Activated naive CD4-positive, alpha-beta T cell treated with anti-CD3 and anti-CD28 coated beads for 36 hours (primary cell): ENCODE data around the gene TMEM108. TPM values are rescaled to one million over a fixed set of nuclear protein-coding genes. Genes with fewer than 3 reads are reported as not detected.
A peak's percentile ranks its signal among the peaks of the same experiment; 100 is the strongest.

Experiments used
- CTCF ChIA-PET: fragments of 350-600 bp; sonication (Branson Sonifier 250); formaldehyde crosslinking; loops from one replicate; lab custom pipeline; 2021; ENCODE audit warnings: antibody characterized with exemption; lab: Charles Lee
- DNase-seq: peaks from one replicate; pipeline ENCODE4 v3.0.0-alpha.2; 2020
- H3K27ac Mint-ChIP-seq: one replicate; pipeline ENCODE4 v1.8.0; 2021; ENCODE audit warnings: mild to moderate bottlenecking, mixed read lengths
- H3K27me3 Mint-ChIP-seq: one replicate; pipeline ENCODE4 v1.8.0; 2021; ENCODE audit warnings: low read depth, mixed read lengths
- H3K36me3 Mint-ChIP-seq: one replicate; pipeline ENCODE4 v1.8.0; 2021; ENCODE audit warnings: low read depth, mixed read lengths
- H3K4me1 Mint-ChIP-seq: one replicate; pipeline ENCODE4 v1.8.0; 2021; ENCODE audit warnings: low read depth, mixed read lengths
- H3K4me3 Mint-ChIP-seq: one replicate; pipeline ENCODE4 v1.8.0; 2021; ENCODE audit warnings: mild to moderate bottlenecking, moderate library complexity, mixed read lengths
- H3K9me3 Mint-ChIP-seq: one replicate; pipeline ENCODE4 v1.8.0; 2021; ENCODE audit warnings: mixed read lengths
- intact Hi-C: fragments of 100-400 bp; cut with micrococcal nuclease; formaldehyde crosslinking; loops from one replicate; pipeline ENCODE4 v1.15.1; 2023
- total RNA-seq, 2 experiments: library from RNA; stranded (reverse); gene quantifications; one replicate each; pipeline ENCODE4 v1.2.3, GENCODE V29; 2021

The TMEM108 gene
- total RNA-seq, 2 experiments from 2014 or later = not detected

- peaks cover 30% of the 10 kb centered on the region for H3K4me1 Mint-ChIP-seq
- CTCF ChIA-PET = no interaction called here
Observed at GRCh38 chr3:133440652-133441051, 402.5 kb downstream of the TMEM108 start.

DNA sequence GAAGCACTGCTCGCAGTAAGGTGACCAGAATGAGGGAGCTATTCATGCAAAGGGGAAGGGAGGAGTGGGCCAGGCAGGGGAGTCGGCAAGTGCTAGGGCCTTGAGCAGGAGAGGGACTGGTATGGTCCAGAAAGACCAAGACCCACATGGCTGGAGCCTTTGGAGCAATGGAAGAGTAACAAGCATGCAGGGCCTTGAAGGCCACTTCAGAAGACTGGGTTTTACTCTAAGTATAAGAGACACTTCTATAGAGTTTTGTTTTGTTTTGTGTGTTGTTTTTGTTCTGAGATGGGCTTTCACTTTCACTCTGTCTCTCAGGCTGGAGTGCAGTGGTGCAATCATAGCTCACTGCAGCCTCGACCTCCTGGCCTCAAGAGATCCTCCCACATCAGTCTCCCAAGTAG, 403.7 kb downstream of the TMEM108 start:
- H3K4me1 Mint-ChIP-seq = peaks cover 30% of the 10 kb centered on the region
- H3K4me3 Mint-ChIP-seq = peak overlapping the region; percentile 60
- H3K36me3 Mint-ChIP-seq = peaks cover 5% of the 10 kb centered on the region
- intact Hi-C loops = loop anchor here (1.0 to 10.0 kb wide), 6 partner anchors 19 to 793 kb away; partner anchors contain the start of genes CDV3 and SRPRB
- H3K27ac Mint-ChIP-seq = peak overlapping the region; percentile 76
- peak; percentile 47 for DNase-seq
- peaks cover 9% of the 10 kb centered on the region for H3K9me3 Mint-ChIP-seq
- H3K27me3 Mint-ChIP-seq = no peaks in the 10 kb centered on the region
- CTCF ChIA-PET = interaction anchor here (0.9 to 1.0 kb wide), 3 partner anchors 15 to 133 kb away, joined by 3 to 4 read pairs (median 3); no protein-coding TSS in a partner anchor

More at GRCh38 chr3:133440652-133441051, 402.5 kb downstream of the TMEM108 start:
- Mint-ChIP-seq H3K27ac (no peak overlapping the region), H3K9me3 (peaks cover 9% of the 10 kb centered on the region), H3K36me3 (peaks cover 5% of the 10 kb centered on the region), H3K4me3 (no peak overlapping the region), H3K27me3 (no peaks in the 10 kb centered on the region)
- DNase-seq = no peak
- intact Hi-C loops = loop anchor here (5.0 to 10.0 kb wide), 2 partner anchors 487 to 794 kb away; no protein-coding TSS in a partner anchor

- Mint-ChIP-seq H3K27me3 (no peaks in the 10 kb centered on the region), H3K9me3 (peaks cover 9% of the 10 kb centered on the region), H3K4me1 (peaks cover 30% of the 10 kb centered on the region), H3K36me3 (peaks cover 5% of the 10 kb centered on the region), H3K4me3 (no peak overlapping the region), H3K27ac (peak overlapping the region; percentile 20)
- intact Hi-C loops = loop anchor here (1.0 to 10.0 kb wide), 6 partner anchors 18 to 792 kb away; partner anchors contain the start of genes CDV3 and SRPRB
- no peak for DNase-seq
- CTCF ChIA-PET = interaction anchor here (1.5 to 1.7 kb wide), 3 partner anchors 25 to 135 kb away, joined by 3 to 6 read pairs (median 4); no protein-coding TSS in a partner anchor
Observed at GRCh38 chr3:133442518-133442917, 404.3 kb downstream of the TMEM108 start.

DNA sequence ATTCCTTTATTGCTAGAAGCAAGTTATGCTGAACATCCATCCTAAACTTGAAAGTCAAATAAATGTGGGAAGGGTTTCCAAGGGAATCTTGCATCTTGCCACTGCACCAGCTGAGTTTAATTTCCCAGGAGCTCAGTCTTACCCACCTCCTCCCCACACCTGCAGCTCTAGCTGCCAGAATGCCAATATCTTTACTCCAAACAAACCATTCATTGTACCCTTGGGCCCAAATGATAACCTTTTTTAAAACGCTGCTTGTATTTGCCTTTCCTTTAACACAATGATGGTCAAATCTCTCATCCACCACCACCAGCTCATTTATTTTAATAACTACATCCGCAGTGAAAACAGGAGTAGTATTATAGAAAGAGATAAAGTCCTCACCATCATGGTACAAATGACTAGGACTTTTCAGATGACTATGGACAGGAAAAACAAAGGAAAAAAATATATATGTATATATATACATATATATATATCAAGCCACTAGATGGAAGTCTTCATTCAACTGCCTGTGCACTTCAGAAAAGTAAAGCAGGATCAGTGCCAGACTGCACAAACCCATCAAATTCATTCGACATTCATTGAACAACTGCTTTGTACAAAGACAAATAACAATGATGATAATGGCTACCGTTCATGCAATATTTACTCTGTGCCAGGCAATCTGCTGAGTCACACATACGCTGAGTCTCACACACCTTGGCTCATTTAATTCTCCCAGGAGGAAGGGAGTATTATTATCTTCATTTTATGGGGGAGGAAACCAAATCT, 405.6 kb downstream of the TMEM108 start:
- Mint-ChIP-seq H3K4me3 (no peak overlapping the region), H3K9me3 (peaks cover 9% of the 10 kb centered on the region), H3K27ac (peak overlapping the region; percentile 24), H3K36me3 (peaks cover 5% of the 10 kb centered on the region), H3K27me3 (no peaks in the 10 kb centered on the region), H3K4me1 (peaks cover 42% of the 10 kb centered on the region)
- DNase-seq = no peak
- CTCF ChIA-PET = interaction anchor here (0.5 to 1.7 kb wide), 8 partner anchors 8 to 135 kb away, joined by 3 to 6 read pairs (median 3); no protein-coding TSS in a partner anchor
- intact Hi-C loops = loop anchor here (2.0 to 10.0 kb wide), 3 partner anchors 17 to 791 kb away; no protein-coding TSS in a partner anchor

GRCh38 chr3:133444423-133444774, 406.2 kb downstream of the TMEM108 start:
- H3K27ac Mint-ChIP-seq = no peak overlapping the region
- no peaks in the 10 kb centered on the region for H3K27me3 Mint-ChIP-seq
- H3K9me3 Mint-ChIP-seq = peaks cover 7% of the 10 kb centered on the region
- CTCF ChIA-PET = interaction anchor here (1.5 to 1.7 kb wide), 2 partner anchors 29 to 133 kb away, joined by 3 read pairs; no protein-coding TSS in a partner anchor
- H3K4me1 Mint-ChIP-seq = peaks cover 47% of the 10 kb centered on the region
- intact Hi-C loops = loop anchor here (5.0 to 10.0 kb wide), 2 partner anchors 483 to 790 kb away; no protein-coding TSS in a partner anchor
- DNase-seq = no peak
- no peak overlapping the region for H3K4me3 Mint-ChIP-seq
- H3K36me3 Mint-ChIP-seq = peaks cover 3% of the 10 kb centered on the region

DNA sequence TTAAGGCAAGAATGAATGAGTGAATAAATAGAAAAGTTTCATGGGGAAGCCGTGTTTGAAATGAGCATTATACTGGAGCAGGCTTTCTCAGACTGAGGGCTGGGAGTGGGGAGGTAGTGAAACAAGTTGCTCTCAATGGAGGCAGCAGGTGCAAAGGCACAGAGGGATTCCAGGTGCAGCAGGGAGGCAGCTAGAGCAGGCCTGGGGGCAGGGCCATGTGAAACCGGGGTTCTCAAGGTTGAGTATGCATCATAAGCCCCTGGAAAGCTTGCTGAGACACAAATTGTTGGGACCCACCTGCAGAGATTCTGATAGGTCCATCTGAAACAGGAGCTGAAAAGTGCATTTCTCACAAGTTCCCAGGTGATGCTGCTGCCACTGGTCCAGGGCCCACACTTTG, 406.9 kb downstream of the TMEM108 start:
- H3K27me3 Mint-ChIP-seq = no peaks in the 10 kb centered on the region
- no peaks in the 10 kb centered on the region for H3K36me3 Mint-ChIP-seq
- no peak overlapping the region for H3K4me3 Mint-ChIP-seq
- DNase-seq = no peak
- CTCF ChIA-PET = interaction anchor here (0.7 kb wide), 1 partner anchor 150 kb away, joined by 3 read pairs; no protein-coding TSS in a partner anchor
- peaks cover 54% of the 10 kb centered on the region for H3K4me1 Mint-ChIP-seq
- no peaks in the 10 kb centered on the region for H3K9me3 Mint-ChIP-seq
- no peak overlapping the region for H3K27ac Mint-ChIP-seq
- intact Hi-C loops = loop anchor here (5.0 to 10.0 kb wide), 2 partner anchors 152 to 790 kb away; no protein-coding TSS in a partner anchor
